VCaP (cell line): ENCODE measurements around the gene TCN2.
"Not testable (repeated sequence)": the region's sequence is repeated elsewhere in the genome, so short reads cannot be mapped to it uniquely, and the experiment has no call there.

ENCODE experiments used
- H3K27ac ChIP-seq: fragments of 450-650 bp; 2 replicates; pipeline ENCODE4 v1.5.1; 2017
- TF ChIP-seq, protein P1 (sequence below): fragments of 450-650 bp; conservative IDR thresholded peaks from 2 replicates; pipeline ENCODE4 v1.5.1; 2017; ENCODE audit warnings: mild to moderate bottlenecking, moderate library complexity

The TCN2 gene

DNA sequence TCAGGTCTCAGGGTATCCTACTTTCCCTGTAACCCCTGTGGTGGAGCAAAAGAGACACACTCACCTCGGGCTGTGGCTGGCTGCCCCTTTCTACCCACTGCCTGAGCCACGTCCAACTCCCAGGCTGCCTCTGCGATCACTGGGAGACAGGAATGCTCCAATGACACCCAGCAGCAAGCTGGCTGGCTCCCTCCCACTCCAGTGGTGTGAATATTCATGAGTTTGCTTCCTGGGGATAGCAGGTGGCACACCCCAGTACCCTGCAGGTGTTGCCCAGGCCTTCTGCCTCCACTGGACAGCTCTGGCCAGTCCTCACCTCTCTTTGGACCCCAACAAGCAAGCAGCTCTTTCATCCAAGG, 42.2 kb upstream of the TCN2 start:
- TF ChIP-seq, protein P1, sequence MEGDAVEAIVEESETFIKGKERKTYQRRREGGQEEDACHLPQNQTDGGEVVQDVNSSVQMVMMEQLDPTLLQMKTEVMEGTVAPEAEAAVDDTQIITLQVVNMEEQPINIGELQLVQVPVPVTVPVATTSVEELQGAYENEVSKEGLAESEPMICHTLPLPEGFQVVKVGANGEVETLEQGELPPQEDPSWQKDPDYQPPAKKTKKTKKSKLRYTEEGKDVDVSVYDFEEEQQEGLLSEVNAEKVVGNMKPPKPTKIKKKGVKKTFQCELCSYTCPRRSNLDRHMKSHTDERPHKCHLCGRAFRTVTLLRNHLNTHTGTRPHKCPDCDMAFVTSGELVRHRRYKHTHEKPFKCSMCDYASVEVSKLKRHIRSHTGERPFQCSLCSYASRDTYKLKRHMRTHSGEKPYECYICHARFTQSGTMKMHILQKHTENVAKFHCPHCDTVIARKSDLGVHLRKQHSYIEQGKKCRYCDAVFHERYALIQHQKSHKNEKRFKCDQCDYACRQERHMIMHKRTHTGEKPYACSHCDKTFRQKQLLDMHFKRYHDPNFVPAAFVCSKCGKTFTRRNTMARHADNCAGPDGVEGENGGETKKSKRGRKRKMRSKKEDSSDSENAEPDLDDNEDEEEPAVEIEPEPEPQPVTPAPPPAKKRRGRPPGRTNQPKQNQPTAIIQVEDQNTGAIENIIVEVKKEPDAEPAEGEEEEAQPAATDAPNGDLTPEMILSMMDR, result no peak
- no peak overlapping the region for H3K27ac ChIP-seq

- no peak overlapping the region for H3K27ac ChIP-seq
- TF ChIP-seq, protein P1, result no peak
Observed at GRCh38 chr22:30565341-30565740, 41.6 kb upstream of the TCN2 start.

DNA sequence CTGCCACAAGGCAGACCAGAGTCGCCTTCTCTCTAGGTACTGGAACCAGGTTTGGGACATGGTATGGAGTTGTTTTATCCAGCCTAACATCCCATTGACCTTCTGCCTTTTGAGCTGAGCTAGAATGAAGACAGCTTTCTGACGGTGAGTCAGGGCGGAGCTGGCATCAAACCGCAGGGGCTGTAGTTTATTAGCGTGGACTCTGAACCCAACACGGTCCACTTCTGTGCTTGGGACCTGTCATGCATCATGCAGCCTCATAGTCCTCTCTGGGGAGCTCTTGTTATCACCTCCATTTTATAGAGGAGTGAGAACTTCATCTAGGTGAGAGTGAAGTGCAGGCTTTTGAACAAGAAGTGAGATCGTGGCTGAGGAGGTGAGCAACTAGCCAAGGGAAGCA, 40.8 kb upstream of the TCN2 start:
- TF ChIP-seq, protein P1, result no peak
- H3K27ac ChIP-seq, result no peak overlapping the region

DNA sequence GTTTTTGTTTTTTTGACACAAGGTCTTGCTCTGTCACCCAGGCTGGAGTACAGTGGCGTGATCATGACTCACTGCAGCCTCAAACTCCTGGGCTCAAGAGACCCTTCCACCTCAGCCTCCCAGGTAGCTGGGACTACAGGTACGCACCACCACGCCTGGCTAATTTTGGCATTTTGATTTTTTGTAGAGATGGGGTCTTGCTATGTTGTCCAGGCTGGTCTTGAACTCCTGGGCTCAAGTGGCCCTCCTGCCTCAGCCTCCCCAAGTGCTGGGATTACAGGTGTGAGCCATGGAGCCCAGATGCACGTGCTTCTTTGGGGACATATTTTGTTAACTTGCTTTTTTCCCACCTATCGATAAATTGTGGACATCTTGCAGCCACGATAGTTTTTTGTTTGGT, 39.7 kb upstream of the TCN2 start:
- not testable (repeated sequence) for H3K27ac ChIP-seq

DNA sequence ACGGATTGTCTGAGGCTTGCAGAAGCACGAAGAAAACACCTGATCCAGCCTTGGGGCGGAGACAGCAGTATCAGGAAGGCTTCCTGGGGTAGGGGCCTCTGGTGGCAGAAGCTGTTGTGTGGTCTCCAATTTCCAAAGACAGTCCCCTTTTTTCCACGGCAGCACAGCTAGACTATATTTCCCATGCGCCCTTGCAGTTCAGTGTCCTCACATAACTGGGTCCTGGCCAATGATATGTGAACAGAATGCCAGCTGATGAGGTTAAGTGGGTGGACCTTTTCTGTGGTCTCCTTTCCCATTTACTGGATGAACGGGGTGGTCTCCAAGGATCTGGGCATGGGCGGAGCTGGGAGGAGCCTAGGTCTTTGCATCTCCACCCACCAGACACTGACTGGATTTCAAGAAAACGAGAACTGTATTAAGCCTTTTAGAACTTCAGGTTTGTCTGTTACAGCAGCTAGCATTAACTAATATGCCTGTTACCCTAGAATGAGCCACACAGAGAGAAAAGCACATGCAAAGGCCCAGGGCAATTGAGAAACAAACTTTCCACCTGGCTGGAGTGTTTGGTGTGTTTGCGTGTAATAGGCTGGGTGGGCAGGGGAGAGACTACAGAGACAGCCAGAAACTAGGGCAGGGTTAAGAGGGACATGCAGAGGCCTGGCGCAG, 38.7 kb upstream of the TCN2 start:
- TF ChIP-seq, protein P1, result no peak
- H3K27ac ChIP-seq, result no peak overlapping the region

DNA sequence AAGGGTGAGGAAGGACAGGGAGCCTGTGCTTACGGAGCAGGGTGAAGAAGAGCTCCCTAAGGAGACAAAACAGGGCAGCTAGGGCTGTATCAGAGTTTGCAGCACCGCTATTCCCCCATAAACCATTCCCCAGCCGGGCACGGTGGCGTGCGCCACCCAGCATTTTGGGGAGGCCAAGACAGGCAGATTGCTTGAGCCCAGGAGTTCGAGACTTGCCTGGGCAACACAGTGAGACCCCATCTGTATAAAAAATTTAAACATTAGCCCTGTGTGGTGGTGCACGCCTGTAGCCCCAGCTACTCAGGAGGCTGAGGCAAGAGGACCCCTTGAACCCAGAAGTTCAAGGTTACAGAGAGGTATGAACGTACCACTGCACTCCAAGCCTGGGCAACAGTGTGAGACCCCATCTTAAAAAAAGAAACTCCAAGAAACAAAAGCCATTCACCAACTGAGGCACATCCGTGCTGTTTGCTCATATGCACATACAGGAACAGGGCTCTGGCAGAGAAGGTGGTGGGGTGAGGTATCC, 37.2 kb upstream of the TCN2 start:
- no peak overlapping the region for H3K27ac ChIP-seq
- TF ChIP-seq, protein P1, result no peak

GRCh38 chr22:30572210-30572609, 34.8 kb upstream of the TCN2 start:
- no peak overlapping the region for H3K27ac ChIP-seq

More at GRCh38 chr22:30572210-30572609, 34.8 kb upstream of the TCN2 start:
- TF ChIP-seq, protein P1, result no peak
